Activated CD4-positive, CD25-positive, alpha-beta regulatory T cell (primary cell): ENCODE results near the gene RGS7.

ENCODE experiments used
- DNase-seq, 4 experiments: peaks; one replicate each; lab custom pipeline; 2025; lab: John Stamatoyannopoulos, UW

The RGS7 gene

DNA sequence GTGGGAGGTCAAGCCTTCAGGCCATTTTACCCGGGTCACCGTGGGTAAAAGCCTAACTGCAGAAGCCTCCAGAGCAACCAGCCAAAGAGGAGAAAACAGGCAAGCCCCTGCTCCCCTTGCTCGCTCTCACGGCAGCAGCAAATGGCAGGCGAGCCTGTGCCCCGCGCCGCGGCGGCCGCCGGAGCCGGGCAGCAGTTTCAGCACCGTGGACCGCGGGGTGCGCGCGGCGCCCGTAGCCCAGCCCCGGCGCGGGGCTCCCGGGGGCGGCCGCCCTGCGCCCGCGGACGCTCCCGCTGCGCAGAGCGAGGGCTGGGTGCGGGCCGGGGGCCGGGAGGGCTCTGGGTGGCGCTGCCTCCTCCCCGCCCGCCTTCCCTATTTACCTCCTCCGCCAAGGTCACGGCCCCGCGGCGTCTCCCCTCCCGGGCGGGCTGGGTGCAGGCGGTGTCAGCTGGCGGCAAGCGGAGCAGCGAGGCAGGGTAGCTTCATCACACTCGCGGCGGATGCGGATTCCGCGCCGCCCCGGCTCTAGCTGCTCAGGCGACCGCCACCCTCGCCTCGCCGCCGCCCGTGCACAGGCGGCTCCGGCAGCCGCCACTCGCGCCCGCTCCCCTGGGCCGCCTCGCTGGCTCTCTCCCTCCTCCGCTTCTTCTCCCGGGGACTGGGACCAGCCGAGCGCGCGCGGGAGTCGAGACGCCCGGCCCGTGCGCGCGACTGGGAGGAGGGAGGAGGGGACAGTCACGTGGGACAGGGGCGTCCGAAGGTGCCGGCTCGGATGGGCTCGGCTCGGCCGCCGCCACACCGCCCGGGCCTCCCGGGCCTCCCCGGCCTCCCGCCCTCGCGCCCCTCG, at the start of gene RGS7:
RGS7 (minus strand) TSS at position 687 of the 847 bp plus-strand sequence.
- no peak for DNase-seq

DNA sequence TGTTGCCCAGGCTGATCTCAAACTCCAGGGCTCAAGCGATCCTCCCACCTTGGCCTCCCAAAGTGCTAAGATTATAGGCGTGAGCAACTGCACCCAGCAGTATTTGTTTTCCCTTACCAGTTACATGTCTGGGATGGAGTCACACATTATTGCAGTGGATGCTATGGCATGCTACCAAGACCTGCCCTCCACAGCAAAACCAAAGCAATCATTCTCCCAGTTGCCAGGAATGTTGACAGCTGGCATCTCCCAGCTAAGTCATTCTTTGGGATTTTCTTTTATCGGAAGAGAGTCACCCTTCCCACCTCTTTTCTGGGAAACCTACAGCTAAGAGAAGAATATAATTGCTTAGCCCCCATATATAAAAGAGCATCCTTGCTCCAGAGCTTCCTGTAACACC, 49.4 kb upstream of the RGS7 start:
- no peak for DNase-seq

DNA sequence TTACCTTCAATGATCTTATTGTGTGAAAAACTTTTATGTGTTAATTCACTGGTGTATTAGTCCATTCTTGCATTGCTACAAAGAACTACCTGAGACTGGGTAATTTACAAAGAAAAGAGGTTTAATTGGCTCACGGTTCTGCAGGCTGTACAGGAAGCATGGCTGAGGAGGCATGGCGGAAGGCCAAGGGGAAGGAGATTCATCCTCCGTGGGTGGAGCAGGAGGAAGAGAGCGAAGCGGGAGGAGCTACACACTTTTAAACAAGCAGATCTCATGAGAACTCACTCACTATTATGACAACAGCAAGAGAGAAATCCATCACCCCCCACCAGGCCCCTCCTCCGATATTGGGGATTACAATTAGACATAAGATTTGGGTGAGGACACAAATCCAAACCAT, 44.2 kb upstream of the RGS7 start:
- DNase-seq, result no peak

DNA sequence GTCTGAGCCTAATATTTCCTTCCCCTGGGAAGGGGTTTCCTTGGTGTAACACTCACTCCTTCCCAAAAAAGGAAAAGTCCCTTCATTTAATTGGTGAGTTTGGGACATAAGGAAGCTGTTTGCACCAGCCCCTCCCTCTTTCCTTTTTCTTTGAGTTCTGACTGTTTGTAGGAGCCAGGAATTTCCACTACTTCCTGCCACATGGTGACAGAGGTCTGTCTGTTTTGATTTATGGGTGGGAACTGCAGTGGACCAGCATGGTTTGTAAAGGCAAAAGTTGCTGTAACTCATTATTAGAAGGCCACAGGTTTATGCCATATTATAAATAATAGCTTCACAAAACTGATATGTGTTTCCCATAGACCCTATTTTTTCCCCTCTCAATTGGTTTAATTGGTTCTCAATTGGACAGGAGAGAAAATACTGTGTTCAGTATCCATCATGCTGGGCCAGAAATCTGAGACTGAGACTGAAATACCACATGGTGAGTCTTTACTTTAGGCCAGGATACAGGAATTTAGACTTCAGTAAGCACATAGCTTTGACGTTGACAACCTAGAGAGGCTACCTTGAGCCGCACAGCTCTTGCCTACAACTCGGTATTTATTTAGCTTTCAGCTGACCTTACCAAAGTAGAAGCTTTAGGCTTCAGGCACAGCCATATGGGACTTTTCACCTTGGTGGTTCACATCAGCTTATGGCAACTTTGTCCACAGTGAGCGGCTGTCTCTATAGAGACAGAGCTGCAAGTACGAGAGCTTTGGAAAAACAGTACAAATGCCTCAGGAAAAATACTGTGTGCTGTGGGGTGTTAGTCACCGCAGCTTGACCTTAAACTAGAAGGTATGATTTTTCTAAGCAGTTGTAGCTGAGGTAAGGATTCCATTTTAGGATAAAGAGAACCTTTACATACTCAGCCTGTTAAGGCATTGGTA, 40.0 kb upstream of the RGS7 start:
- DNase-seq, result no peak

DNA sequence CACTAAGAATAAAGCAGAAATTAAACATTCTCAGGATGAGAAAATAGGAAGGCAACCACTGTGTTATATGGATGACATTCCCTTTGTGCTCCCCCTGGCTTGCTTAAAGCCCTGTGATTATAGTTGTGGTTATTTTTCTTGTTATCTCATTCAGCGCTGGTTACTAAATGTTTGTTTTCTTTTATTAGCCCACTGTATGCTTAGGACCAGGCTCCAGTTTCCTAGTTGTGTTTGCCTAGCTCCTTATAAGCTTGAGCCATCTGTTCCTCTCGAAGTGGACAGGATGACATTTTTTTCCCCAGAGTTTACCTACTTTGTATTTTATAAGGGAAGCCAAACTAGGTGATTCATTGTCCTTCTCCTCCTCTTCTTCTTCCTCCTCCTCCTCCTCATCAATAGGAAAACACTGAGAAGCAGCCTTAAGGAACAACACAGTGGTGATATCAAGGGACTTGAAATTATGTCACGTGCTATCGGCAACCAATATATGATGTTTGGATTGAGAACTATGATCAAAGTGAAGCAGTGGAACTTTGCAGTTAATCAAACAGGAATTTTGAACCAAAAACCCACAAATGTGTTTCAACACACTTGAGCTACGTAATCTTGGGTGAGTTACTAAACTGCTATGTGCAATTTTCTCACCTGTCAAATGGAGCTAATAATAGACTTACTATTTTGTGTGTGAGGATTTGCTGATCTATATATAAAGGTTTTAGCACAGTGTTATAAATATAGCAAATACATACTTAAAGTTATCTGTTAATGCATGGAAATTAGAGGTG, 35.1 kb upstream of the RGS7 start:
- no peak for DNase-seq

DNA sequence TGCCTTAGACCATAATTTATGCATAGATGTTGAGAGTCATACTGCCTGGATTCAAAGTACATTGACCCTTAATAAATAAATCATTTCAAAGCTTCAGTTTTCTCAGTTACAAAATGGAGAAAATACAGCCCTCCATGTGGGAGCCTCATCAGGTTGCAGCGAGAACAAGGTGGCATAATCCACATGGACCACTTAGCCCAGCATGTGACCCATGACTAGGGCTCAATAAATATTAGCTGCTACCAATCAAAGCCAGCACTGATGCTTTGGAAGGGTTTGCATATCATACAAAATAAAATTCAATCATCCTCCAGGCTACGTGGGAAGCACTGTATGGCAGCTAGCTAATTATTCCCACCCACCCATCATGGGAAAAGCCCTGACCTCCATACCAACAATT, 33.5 kb upstream of the RGS7 start:
- no peak for DNase-seq

DNA sequence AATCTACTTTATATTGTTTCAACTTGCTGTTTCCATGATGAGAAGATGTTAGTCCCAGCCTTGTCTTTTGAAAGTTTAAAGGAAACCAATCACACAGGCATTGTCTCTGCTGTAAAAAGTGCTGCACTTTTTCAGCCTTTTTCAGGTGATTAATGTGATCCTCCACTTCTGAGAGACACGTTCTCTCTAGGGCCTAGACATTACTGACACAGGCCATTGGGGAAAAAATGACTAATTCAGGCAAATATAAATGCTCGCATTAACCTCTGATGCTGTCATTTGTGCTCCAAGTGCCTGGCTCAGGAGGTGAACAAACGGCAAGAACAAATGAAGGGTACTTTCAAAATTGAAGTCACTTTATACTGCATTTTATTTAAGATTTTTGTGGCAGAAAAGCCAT, 32.4 kb upstream of the RGS7 start:
- no peak for DNase-seq

DNA sequence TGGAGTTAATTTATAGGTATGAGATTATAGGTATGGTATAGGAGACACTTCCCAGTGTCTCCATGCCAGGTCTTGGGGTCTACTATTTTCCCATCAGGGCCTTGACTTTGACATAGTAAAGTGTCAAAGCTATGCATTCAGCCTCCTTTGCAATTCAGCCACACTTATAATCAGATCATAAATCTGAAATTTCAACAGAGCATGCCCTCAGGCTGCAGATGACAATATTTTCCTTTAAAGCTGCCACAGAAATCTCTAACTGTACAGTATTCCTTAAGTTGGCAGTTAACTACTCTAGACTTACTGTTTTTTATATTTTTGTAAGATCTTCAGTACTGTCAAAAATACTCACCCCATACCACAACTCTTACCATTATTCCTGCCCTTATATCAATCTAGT, 30.2 kb upstream of the RGS7 start:
- DNase-seq, result no peak

DNA sequence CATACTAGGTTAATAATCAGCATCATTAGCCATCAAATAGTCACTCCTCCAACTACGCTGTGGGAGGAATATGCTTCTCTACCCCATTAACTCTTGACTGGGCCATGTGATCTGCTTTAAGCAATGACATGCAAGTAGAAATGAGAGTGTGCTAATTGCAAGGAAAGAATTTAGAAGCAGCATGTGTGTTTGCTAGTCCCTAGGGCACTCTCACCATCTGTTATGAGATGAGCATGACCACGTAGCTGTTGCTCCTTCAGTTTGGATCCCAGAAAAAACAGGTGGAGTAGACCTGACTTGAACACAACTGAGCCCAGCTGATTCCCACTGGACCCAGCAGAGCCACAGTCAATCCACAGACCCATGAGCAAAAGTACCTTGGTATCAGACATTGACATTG, 19.7 kb upstream of the RGS7 start:
- DNase-seq, result no peak

DNA sequence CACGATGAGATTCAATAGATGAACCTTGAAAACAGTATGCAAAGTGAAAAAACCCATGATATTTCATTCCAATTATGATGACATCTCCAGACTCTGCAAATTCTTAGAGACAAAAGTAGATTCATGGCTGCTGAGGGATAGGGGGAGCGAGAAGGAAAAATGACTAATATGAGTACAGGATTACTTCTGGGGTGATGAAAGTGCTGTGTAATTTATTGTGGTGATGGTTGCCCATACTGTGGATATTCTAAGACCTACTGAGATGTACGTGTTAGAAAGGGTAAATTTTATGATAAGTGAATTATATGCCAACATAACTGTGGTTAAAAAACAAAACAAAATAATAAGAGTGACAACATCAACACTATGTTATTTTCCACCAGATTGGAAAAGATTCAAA, 18.9 kb upstream of the RGS7 start:
- DNase-seq, result no peak

DNA sequence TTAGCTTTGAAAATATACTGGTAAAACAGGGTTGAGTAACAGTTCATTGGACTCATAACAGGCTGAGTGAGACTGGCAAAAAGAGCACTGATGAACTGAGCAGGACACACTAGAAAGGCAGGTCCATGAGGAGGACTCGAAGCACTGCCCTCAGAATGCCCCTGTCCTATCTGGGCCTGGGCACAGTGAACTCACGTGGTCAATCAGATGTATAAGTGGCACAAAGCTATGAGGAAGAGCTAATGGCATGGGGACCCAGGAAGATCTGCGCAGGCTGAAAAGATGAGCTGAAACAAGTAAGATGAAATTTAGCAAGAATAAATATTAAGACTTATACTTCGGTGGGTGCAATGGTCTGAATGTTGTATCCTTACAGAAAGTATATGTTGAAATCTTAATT, 9.2 kb upstream of the RGS7 start:
- DNase-seq, result no peak

DNA sequence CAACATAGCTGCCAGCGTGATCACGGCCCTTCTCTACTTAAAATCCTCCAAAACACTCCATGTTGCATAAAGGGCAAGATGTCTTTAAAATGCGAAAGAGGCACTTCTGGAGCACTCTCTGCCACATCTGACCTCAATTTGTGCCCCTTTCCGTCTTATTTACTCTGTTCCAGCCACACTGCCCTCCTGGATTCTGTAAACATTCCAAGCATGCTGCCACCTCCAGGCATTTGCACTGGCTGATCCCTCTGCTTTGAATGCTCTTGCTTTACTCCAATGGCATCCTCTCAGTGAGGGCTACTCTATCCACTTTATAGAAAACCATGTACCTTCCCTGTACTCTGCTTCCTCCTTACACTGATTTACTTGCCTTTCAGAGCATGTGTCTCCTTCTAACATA, 5.3 kb upstream of the RGS7 start:
- no peak for DNase-seq

DNA sequence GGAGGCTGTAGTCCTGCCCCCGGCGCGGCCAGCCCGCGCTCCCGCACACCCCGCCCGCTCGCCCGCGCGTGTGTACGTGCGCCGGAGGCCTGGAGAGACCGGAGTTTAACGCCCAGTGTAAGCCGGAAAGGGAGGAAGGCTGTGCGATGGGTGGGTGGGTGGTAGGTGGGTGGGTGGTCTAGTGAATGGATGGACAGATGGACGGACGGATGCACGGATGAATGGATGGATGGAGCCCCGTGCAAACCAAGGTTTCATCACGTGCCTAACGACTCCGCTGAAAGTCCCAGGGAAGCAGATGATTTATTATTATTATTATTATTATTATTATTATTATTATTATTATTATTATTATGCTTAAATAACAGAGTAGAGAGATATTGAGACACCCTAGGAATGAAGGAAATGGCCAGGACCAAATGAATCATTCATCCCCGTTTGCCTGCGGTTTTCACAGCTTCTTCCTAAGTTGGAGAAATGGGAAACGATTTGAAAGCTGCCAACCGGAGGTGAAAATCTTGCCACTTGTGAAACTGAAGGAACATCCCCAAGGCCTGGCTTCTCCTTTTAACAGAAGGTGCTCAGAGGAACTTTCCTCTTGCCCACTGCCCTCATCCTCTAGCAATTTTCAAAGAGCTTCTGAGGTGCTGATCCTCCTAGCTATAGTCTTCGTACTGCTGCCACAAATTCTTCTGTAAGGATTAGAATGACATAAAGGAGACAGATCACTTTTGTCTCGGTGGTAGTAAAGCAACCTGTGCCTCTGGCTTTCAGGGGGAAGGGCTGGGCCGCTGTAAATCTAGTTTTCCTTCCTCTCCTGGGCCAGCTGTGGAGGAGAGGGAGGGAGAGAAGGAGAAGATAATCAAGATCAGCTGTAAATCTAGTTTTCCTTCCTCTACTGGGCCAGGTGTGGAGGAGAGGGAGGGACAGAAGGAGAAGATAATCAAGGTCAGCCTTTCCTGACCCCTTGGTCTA, 648 bp upstream of the RGS7 start:
- no peak for DNase-seq

DNA sequence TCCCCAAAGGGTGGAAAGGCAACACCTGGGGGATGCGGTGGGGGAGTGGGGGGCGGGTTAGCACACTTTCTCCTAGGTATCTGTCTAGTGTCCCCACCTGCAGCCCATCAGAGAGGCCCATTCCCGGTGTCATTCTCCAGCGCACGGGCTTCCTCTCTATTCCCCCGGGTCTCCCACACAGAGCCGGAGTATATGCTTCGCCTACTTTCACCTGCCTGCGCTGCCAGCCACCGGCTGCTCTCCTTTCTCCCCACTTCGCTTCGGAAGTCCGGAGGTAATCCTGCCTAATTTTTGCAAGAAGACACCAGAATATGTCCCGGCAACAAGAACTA, 852 bp downstream of the RGS7 start:
- DNase-seq, result no peak

DNA sequence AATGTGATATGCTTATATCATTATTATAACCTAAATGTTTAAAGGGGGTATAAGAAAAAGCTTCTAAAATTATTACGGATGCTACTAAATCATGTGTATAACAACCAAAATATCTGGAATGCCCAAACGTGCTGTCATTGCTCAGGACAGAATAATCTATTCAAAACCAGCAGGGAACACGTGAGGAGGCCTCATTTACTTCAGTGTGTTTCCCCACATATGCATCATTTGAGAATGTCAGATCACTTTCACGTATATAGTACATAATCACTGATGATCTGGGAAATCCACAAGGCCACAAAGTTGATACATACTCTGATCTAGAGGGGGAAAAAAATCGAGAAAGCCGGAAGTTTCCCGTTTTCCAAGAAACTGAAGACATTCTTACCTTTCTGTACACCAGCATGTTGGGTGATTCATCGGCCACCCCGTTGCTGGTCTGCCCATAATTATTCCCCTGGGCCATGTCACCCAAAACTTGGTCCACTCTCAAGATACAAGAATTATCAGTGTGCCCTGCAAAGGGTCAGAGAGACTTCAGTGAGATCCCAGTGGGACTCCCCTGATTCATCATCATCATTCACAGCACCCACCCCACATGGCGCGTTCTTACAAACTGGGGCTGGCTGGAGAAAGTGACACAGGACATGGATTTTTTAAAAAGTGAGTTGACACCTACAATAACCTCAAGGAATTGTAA, 1.5 kb downstream of the RGS7 start:
- DNase-seq, result no peak

DNA sequence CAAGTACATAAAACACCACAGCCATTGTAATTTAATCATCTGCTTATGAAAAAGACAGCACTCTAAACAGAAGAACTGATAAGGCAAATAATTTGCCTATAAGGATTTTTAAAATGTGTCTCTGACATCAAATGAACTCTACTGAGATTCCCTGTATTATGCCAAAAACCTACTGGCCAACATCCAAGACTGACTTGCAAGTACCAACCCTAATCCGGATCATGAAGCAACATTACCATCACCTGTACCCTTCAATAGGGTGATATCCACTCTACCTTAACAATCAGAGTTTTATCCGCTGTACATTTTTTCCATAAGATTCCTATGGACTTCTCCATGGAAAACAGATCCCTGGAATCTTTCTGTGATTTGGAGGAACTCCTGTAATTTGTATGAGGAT, 4.6 kb downstream of the RGS7 start:
- no peak for DNase-seq

DNA sequence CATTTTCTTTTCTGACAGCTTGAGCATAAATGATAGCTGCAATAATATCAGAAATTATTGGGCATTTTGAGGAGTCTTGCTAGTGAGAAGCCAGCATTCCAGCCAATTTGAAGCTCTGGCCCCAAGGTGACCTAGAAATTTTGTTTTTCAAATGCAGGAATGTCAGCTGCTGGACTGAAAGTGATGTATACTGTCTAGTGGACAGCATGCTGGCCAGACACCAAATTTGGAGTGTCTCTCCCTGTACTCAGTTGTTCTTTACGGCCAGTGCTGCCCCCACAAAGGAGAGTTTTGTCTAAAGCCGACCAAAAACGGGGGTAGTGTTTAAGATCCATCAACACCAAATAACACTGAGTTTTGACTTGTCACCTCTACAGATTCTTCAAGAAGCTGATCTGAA, 5.2 kb downstream of the RGS7 start:
- no peak for DNase-seq

DNA sequence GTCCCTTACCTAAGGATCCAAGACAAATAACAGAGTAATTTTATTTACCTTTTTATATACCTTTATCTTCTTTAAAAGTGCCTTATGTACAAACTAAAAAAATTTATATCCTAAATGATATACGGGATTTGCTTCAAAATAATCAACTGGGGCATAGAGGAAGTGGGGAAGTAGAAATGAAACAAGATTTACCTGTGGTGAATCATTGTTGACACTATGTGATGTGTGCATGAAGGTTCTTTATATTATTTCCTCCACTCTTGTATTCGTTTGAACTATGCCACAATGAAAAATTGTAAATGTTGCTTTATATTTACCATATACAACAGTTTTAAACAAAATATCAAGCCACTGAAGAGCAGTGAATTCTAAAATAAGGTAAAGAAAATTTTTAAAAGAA, 13.0 kb downstream of the RGS7 start:
- no peak for DNase-seq

DNA sequence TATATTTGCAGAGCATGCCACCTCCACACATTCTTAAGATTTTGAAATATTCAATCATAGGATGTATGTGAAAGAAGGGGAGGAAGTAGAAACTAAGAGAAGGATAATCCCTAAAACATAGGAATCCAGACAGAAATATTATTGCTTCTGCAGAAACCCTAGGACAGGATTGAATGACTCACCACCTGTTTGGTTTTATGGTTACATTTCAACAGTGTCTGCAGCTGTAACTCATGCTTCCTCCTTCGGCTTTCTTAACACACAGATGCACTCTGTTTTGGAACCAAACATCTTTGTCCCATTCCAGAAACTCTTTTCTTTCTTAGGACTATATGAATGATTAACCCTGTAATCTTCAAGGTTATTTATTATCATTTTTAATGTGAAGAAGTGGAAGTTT, 20.7 kb downstream of the RGS7 start:
- no peak for DNase-seq

DNA sequence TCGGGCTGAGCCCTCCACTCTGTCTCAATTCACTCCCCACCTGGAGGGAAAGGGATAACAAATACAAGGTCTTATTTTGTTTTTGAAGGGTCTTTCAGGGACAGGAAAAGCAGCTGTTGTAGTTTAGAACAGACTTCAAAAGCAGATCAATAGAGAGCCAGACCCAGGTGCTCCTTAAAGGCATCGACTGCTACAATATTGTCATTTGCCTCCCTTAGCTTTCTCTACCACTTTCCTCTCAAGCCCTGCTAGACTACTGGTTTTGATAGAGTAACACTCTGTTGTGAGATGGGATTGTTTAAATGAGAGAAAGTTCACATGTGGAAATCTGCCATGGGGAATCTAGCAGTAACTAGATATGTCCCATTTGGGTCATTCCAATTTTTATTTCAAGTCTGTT, 24.0 kb downstream of the RGS7 start:
- no peak for DNase-seq

DNA sequence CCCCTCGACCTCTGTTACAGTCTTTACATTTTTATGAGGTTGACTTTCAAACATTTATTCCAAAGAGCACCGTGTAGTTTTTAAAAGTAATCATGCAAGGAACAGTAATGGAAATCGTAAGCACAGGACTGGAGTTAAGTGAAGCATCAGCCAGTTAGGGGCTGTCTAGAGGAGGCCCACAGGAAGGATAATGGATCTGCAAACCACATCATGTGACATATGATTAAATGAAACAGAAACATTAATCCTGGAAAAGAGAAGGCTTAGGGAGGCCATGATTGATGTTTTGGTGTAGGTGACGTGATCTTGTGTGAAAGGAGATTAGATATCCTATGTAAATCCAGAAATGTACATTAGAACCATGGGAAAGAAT, 25.0 kb downstream of the RGS7 start:
- no peak for DNase-seq
